Measurements from ENCODE around the gene NUTM2A. TPM values are rescaled to one million over a fixed set of nuclear protein-coding genes. Genes with fewer than 3 reads are reported as not detected.
"Not testable (repeated sequence)": the region's sequence is repeated elsewhere in the genome, so short reads cannot be mapped to it uniquely, and the experiment has no call there.

The NUTM2A gene, protein sequence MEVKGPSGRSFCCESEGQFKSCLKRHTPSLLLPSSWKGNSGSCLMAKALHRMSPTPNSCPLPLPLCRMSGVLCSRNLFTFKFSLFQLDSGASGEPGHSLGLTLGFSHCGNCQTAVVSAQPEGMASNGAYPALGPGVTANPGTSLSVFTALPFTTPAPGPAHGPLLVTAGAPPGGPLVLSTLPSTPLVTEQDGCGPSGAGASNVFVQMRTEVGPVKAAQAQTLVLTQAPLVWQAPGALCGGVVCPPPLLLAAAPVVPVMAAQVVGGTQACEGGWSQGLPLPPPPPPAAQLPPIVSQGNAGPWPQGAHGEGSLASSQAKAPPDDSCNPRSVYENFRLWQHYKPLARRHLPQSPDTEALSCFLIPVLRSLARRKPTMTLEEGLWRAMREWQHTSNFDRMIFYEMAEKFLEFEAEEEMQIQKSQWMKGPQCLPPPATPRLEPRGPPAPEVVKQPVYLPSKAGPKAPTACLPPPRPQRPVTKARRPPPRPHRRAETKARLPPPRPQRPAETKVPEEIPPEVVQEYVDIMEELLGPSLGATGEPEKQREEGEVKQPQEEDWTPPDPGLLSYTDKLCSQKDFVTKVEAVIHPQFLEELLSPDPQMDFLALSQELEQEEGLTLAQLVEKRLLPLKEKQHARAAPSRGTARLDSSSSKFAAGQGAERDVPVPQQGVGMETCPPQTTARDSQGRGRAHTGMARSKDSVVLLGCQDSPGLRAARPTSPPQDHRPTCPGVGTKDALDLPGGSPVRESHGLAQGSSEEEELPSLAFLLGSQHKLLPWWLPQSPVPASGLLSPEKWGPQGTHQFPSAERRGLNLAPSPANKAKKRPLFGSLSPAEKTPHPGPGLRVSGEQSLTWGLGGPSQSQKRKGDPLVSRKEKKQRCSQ
- polyA plus RNA-seq (ENCODE audit: insufficient read length) = 4.1 TPM

DNA sequence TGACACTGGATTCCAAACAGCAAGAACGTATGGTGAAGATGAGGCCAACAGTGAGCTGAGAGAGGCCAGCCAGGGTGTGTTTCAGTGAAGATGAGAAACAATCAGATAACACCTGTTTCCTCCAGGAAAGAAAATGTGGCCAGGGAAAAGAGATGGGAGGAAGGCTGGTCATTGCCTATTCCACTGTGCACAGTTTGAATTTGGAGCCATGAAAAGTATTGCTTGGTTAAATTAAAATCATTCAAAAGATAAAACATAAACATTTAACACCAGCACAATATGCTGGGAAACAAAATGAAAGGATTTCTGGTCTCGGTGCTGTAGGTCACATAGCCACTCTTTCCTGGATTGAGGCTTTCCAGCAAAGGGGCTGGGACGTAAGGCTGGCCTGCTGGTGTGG is at the start of gene NUTM2A:
Gene NUTM2A, plus strand, starts transcription at position 301 of the 400 bp plus-strand sequence. CDS start 383 bp downstream, outside the sequence.
- DNase-seq (ENCODE audit: low read depth) = not testable (repeated sequence)

DNA sequence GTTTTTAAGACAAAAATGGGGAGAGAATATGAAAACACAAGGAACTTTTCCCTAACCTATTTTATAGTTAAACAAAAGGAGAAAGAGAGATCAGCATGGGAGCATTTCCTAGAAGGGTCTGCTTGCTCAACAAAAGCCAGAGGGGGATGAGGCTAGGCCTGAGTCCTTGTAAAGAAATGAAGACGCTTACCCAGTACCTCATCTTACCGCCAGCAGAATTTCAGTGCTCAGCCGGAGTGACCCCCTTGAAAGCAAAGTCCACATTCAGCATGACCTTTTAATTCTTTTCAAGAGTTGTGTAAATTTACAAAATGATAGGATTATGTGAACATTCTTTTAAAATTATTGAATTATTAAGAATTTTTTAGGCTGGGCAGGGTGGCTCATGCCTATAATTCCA is 47.7 kb upstream of the NUTM2A start:
- DNase-seq (ENCODE audit: low read depth) = not testable (repeated sequence)

DNA sequence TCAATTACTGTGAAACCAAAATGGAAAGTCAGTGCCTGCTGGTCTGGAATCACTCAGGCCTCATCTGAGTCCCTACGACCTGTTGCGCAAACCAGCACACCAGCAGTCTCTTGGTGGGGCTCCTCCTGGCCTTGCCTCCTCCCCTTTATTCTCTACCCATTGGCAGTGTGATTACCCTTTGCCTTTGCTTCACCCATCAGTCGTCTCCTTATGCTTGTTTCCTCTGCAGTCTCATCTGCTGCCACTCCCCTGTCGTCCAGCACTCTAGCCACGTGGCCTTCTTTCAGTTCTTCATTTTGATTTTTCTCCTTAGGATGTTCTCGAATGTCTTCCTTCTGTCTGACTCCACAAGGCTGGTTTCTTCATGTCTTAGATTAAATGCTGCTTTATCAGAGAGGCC is 40.8 kb upstream of the NUTM2A start:
- DNase-seq (ENCODE audit: low read depth) = not testable (repeated sequence)

DNA sequence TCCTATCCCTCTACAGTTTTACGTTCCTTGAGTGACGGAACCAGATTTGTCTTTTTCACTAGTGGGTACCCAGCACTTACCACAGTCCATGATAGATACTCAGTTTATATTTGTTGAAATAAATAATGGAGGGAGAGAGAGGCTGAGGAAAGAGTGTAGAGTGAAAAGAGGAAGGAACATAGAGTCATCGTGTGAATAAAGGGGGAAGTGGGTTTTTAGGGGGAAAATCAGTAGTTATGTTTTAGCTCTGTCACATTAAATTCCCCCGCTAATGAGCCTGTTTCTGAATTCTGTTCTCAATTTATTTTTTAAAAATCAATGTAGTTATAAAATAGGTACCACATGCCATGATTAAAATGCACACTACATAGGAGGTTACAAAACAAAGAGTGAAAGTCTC is 39.2 kb upstream of the NUTM2A start:
- not testable (repeated sequence) for DNase-seq (ENCODE audit: low read depth)

DNA sequence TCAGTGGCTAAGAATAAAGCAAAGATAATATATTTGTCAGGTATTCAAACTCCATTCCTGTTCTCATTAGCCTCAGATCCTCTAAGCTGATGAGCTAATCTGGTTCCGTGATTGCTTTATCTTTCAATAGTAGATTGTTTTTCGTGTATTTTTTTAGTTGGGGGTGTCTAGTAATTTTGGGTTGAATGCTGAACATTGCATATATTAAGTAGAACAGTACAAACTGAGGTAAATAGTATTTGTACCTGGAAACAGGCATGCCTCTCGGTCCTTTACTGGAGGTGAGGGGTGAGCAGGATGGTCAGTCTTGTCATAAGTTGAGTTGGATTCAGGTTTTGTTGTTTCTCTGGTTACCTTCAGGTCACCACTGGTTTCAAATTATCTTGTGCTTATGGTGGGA is 37.7 kb upstream of the NUTM2A start:
- not testable (repeated sequence) for DNase-seq (ENCODE audit: low read depth)

DNA sequence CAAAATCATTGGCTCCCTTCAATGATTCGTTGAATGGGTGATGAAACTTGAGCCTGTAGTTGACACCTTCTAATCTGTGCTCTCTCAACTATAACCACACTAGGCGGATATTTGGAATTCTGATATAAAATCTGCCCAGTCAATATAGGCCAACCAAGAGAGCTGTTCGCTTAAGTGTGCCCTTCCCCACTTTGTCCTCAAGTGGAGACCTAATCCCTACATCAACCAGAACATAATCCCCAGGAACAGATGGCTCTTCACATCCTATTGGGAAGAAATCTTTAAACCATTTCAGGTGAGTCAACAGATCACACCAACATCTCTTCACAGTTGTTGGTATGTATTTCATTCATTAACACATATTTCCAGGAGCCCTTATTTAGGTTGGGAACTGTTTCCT is 33.4 kb upstream of the NUTM2A start:
- DNase-seq (ENCODE audit: low read depth) = not testable (repeated sequence)

DNA sequence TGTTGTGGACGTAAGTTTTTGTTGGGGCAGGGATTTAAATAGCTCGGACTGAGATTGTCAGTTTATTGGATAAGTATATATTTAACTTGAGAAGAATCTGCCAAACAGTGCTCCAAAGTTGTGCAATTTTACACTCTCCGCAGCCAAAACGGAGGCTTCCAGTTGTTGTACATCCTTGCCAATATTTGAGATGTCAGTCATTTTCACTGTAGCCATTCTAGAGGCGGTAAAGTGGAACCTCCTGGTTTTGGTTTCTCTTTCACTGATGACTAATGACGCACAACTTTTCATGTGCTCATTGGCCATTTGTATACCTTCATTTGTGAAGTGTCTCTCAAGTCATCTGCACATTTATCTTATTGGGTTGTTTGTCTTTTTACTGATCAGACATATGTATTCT is 24.3 kb upstream of the NUTM2A start:
- not testable (repeated sequence) for DNase-seq (ENCODE audit: low read depth)

DNA sequence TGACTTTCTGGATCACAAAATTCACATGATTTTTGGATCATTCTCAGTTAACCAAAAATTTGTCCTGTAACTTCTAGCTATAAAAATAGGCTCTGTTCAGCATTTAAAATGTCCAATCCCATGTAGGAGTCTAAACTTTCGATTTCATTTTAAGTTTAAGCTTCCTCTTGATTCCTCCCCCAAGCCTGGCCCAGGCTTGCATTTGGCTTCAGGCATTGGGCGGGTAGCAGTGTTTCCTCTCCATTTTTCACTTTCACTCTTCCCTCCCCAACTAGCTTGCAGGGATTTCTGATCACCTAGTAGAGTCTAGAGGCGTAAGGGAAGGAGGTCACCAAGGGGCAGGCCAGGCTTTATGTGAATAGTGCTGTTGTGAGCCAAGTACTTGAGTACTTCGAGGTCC is 20.4 kb upstream of the NUTM2A start:
- not testable (repeated sequence) for DNase-seq (ENCODE audit: low read depth)

DNA sequence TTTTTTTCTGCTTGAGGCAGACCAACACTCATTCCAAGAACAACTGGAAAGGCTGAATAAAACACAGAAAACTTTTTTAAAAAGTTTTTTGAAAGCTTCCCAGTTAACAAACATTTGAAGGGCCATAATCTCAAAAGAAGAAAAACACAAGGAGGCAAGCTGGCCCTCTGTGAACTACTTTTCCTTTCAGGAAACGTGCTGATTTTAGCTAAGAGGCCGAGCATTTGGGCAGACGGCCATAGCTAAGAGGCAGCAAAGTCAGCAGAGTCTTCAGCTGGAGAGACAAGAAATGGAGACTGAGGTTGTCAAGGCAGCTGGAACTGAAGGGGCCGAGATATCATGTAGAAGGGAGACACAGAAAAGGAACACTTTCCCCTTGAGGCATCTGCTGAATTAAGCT is 18.3 kb upstream of the NUTM2A start:
- not testable (repeated sequence) for DNase-seq (ENCODE audit: low read depth)

DNA sequence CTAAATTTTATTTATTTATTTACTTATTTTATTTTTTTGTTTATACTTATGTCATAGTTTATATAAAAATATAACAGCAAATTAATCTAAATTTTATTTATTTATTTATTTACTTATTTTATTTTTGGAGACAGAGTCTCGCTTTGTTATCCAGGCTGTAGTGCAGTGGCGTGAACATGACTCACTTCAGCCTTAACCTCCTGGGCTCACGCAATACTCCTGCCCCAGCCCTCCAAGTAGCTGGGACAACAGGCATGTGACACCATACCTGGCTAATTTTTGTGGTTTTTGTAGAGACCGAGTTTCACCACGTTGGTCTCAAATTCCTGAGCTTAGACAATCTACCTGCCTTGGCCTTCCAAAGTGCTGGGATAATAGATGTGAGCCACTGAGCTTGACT is 14.9 kb upstream of the NUTM2A start:
- DNase-seq (ENCODE audit: low read depth) = not testable (repeated sequence)

DNA sequence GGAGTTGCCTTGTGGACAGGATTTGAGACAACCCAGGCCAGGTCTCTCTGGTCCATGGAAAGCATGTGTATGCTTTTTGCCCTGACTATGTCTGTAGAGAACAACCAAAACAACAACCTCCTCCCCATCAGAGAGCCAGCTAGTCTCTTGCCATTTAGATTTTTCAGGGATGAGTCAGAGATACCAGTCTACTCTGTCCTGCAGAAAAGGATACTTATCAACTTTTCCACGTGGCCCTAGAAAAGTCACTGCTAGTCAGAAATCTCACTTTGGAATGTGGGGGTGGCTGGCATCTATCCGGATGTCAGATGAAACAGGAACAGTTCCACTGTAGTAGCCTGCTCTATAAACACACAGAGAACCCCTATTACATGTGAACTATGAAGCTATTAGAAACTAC is 13.4 kb upstream of the NUTM2A start:
- not testable (repeated sequence) for DNase-seq (ENCODE audit: low read depth)

DNA sequence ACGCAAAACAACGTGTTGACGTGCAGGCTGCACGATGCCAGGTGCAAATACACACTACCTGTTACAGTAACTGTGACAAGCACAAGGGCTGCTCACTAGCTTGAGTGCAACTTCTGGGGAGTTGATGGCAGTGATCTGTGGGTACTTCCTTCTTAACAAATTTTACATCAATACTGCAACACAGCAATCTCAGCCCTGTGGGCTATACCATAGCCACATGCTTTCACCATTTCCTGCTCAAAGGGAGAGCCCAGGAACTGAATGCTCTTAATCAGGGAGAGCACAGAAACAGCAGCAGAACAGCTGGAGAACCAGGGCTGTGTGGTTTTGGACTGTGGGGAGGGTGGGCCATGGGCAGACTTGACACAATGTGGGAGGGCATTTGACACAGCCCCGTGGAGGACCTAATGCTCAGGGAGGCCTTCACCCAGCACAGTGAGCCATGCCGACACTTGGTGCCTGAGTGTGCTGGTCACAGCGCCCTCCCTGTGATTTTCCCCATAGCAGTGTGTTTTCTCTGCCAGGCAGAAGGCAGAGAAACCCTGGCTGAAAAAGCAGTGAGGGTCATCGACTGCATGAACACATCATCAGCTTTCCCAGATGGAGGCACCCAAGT is 12.0 kb upstream of the NUTM2A start:
- DNase-seq (ENCODE audit: low read depth) = not testable (repeated sequence)

DNA sequence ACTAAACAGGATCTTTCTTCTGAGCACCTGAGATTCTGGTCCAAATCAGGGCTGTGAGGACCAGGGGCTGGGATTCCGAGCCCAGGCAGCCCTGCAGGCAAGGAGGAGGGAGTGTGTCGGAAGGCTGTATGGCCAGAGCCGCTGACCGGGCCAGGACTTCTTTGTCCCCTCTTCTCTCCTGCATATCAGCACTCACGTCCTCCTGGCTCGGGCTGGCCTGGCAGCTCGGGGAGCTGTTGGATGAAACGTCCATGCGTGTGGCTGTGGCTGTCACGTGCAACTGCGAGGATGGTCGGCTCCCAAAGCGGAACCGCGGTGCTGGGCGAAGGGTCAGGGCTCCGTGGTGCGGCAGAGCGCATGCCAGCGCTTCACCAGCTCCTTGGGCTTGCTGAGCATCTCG is 11.4 kb upstream of the NUTM2A start:
- not testable (repeated sequence) for DNase-seq (ENCODE audit: low read depth)

DNA sequence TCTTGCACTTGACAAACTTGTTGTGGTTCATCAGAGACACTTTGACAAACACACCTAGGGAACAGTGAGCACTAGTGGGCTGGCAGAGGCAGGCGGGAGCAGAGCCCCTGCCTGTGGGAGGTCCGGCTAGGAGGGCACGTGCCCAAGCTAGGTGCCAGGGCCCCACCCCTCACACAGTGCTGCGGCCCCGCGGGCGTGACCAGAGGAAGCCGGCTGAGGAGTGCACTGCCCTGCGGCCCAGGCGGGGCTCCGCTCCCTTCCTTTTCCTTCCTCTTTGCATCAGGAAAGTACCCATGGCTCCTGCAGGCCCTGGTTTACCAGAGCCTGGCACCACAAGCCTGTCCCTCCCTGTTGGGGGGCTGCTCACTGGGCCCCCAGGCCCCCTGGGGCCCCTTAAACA is 9.1 kb upstream of the NUTM2A start:
- not testable (repeated sequence) for DNase-seq (ENCODE audit: low read depth)

DNA sequence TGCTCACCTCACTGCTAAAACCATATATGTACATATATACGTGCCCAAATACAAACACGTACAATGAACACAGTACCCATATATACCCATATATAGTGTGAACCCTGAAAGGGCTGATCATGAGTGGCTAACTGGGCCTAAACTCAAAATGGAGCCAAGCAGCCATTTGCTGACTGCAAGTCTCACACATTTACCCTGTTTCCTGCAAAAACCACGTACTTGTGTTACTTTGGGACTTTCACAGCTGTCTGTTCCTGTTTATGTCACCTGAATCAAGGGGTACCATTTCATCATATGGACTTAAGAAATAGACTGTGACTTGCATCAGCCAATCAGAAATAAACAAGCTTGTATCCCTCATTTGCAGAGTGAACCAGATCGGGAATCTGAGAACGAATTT is 5.9 kb upstream of the NUTM2A start:
- DNase-seq (ENCODE audit: low read depth) = not testable (repeated sequence)

DNA sequence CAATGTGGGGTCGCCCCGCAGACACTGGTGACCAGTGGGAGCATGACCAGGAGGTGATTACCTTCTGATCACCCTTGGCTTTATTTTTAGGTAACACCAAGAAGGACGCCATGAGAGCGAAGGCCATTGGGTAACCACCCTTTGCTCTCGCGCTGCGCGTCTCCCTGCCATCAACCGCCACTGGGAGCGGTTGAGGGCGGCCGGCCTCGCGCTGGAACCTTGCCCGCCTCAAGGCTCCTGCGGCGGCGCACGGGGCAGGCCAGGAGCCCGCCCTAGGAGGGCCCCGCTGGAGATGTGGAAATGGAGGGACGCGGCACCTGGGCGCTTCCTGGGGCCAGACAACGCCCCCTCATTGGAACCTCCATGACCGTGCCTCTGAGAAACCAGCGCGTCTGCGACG is 2.5 kb upstream of the NUTM2A start:
- DNase-seq (ENCODE audit: low read depth) = not testable (repeated sequence)

DNA sequence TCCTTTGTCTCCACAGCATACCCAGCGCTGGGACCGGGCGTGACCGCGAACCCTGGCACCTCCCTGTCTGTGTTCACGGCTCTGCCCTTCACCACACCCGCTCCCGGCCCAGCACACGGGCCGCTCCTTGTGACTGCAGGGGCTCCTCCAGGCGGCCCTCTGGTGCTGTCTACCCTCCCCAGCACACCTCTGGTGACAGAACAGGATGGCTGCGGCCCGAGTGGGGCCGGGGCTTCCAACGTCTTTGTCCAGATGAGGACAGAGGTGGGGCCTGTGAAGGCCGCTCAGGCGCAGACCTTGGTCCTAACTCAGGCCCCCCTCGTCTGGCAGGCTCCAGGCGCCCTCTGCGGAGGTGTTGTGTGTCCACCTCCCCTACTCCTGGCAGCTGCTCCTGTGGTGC is 3.0 kb downstream of the NUTM2A start:
- DNase-seq (ENCODE audit: low read depth) = not testable (repeated sequence)

DNA sequence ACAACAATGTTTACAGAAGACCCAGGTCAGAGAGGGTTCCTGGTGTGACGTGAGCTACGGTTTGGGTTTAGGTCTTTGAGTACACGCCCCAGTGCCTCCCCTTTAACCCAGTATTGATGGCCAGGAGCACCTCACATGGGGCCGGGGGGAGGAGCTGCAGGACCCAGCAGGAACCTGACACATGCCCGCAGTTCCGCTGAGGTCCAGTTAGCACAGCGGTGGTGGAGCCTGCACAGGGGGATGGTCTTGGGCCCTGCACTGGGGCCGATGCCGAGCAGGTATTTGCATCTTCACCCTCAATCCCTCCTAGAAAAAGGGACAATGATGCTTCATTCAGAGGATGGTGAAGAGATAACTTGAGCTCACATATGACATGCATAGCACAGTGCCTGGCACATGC is 4.0 kb downstream of the NUTM2A start:
- DNase-seq (ENCODE audit: low read depth) = not testable (repeated sequence)

DNA sequence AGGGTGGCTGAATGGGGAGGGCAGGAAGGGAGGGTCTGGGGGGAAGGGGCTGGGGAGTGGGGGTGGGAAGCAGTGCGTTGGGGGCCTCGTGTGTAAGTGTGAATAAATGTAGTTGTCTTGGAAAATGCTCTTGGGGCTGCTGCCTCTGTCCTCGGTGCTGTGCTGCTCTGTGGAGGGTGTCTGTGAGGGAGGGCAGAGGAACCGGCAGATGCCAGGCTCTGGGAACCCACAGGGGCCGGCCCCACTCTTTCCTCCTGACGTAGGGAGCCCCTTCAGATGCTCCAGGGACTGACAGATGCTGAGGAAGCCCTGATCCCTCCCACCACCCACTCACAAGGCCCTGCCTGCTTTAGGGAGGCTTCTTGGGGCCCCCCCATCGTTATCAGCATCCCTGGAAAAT is 9.6 kb downstream of the NUTM2A start:
- DNase-seq (ENCODE audit: low read depth) = not testable (repeated sequence)

DNA sequence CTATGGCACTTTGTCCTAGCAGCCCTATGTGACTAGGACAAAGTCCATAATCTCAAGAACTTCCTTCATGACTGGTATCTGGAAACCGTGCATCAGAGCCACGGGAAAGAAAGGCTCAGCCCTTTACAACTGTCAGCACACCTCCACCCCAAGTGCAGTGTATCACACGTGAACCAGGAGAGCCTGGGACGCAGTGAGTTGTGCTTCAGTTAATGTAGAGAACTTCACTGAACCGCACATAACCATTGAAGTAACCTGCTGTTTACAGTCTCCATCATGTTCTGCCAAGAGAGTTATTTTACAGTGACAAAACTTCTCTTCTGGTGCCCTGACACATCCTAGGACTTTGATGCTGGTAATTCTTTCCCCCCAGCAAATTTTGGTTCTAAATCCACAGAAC is 12.0 kb downstream of the NUTM2A start:
- DNase-seq (ENCODE audit: low read depth) = not testable (repeated sequence)

DNA sequence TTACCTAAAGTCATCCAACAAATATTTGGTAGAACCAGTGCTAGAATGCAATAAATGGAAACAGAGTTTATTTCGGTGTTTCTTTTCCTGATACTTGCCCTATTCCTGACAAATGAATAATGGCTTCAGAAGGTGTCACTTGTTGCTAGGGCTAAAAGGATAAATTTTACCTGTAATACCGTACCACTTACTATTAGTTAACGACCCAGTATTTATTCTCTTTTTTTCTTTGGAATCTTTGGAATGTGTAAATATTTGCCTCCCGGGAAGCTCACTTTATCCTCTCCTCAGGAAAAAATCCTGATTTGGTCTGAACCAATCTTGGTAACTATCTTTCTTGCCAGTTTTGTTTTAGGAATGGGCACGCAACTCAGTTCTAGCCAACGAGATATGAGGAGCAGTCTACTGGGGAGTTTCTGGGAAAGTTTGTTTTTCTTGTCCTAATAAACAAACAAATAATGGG is 14.1 kb downstream of the NUTM2A start:
- not testable (repeated sequence) for DNase-seq (ENCODE audit: low read depth)

DNA sequence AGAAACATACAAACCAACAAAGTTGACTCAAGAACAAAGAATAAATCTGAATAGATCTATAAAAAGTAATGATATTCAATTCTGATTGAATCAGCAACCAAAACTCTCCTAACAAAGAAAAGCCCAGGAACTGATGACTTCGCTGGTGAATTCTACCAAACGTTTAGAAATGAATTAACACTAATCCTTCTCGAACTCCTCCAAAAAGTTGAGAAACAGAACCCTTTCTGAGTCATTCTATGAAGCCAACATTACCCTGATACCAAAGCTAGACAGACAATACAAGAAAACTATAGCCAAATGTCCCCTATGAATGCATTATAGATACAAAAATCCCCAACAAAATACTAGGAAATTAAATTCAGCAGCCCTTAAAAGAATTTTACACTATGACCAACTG is 16.9 kb downstream of the NUTM2A start:
- DNase-seq (ENCODE audit: low read depth) = not testable (repeated sequence)
